ENCODE data around the gene MMP24.
"Not testable (repeated sequence)": the region's sequence is repeated elsewhere in the genome, so short reads cannot be mapped to it uniquely, and the experiment has no call there.

DNA sequence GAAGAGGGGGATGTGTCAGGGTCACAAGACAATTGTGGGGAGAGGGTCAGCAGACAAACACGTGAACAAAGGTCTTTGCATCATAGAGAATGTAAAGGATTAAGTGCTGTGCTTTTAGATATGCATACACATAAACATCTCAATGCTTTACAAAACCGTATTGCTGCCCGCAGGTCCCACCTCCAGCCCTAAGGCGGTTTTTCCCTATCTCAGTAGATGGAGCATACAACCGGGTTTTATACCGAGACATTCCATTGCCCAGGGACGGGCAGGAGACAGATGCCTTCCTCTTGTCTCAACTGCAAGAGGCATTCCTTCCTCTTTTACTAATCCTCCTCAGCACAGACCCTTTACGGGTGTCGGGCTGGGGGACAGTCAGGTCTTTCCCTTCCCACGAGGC lies 35.8 kb downstream of the MMP24 start:
- not testable (repeated sequence) for TF ChIP-seq POLR2A (IDR thresholded peaks at IDR 0.05; ENCODE audit: low read length); GATA1 (IDR thresholded peaks at IDR 0.05; ENCODE audit: low read depth, low read length)
